ENCODE measurements around the gene KNG1.

KNG1 gene

DNA sequence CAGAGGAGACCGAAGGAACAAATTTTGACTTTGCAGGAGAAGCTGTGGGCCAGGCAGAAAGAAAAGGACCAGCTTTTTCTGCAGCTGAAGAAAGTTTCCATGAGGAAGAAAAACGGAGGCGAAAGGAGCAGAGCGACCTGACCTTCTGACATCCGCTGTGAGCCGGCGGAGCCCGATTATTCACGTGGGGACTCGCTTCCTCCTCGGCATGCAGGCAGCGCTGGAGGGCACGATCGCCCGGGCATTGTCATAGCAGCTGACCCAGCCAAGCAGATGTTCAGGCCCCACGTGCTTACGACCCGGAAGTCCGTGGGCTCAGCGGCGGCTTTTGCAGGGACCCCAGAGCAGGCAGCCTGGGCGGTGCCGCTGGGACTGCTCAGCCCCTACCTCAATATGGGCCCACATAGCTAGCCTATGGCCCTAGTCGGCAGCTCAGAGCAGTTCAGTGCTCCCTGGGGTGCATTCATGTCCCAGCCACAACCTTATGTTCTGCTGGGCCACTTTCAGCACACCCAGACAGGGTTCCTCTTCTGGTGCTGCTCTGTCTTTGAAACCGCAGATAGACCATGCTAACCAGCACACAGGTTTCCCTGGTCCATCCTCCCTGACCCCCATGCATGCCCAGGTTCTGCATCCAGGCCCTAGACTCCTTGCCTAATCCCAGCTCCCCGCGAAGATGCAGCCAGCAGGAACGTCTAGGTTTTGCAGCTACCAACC lies 55.7 kb downstream of the KNG1 start:
- peak; percentile 36 to 38 for DNase-seq (ENCODE audit: low read depth in 2 of 2)

DNA sequence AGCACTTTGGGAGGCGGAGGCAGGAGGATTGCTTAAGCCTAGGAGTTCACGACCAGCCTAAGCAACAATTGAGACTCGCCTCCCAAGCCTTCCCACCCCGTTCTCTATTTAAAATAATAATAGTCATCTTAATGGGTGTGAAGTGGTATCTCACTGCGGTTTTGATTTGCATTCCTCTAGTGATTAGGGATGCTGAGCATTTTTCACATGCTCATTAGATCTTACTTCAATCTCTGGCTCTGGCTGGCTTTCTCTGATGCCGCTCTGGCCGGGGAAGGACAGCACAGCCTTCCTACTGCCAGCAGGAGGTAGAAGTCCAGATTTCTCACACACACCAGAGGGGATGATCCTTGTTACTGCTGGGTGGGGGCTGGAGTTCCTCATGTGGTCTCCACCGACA lies 58.8 kb downstream of the KNG1 start:
- no peak for DNase-seq (ENCODE audit: low read depth in 2 of 2)

- no peak for DNase-seq (ENCODE audit: low read depth in 2 of 2)
Measured at GRCh38 chr3:186779204-186779603, 62.0 kb downstream of the KNG1 start.

- DNase-seq (ENCODE audit: low read depth in 2 of 2), result no peak
Measured at GRCh38 chr3:186782542-186783057, 65.4 kb downstream of the KNG1 start.

DNA sequence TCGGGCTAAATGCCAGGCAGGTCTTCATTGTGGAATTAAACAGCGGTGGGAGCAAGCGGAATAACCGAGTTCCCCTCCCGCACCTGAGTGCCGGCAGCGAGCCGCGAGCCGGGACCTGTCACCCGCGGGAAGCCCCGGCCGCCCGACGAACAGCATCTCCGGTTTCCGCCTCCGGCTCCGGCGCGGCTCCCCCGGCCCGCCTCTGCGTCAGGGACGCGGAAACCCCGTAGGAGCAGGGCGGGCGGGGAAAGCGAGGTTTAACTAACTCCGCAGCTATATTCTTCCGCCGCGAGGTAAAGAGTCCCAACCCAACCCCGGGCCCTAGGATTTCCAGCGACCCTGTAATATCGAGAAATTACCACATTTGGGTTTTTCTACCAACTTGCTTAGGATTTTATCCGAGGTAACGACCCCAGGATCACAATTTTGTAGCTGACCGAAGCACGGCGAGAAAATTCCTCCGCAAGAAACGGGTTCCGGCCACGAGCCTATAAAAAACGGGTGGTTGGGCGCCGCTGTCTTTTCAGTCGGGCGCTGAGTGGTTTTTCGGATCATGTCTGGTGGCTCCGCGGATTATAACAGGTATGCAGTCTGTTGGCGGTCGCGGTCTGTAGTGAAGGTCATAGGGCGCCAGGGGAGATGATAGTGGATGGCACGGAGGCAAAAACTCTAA lies 66.0 kb downstream of the KNG1 start, which contains the start of gene EIF4A2:
Gene EIF4A2, plus strand, starts transcription at position 520 of the 673 bp plus-strand sequence. Its CDS starts 34 bp downstream, at position 554.
- peak; percentile 80 to 82 for DNase-seq (ENCODE audit: low read depth in 2 of 2)

GRCh38 chr3:186783731-186784515 lies 66.8 kb downstream of the KNG1 start:
- DNase-seq (ENCODE audit: low read depth in 2 of 2), result peak; percentile 61 to 62

DNA sequence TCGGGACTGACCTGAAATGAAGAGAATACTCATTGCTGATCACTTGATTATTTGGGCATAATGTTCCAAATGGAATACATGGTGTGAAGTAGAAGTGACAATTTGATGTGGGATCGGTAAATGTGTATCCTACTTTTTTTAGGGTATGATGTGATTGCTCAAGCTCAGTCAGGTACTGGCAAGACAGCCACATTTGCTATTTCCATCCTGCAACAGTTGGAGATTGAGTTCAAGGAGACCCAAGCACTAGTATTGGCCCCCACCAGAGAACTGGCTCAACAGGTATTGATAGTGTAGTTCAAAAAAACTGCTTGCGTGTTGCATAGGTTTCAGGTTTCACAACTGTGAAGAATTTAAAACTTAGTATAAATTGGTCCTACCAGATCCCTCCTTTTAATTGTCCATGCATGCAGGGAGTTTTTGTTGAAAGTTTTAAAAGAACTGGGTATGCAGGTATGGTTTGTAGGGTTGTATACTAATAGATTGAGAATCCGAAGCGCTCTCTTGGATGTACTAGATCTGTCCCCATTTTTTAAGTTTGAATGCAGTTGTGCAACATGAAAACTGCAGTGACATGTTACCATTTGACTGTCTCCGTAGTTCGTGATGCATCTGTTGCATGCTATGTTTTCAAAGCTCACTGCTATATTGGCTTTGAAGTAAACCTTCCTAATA lies 67.8 kb downstream of the KNG1 start:
- no peak for DNase-seq (ENCODE audit: low read depth in 2 of 2)

GRCh38 chr3:186785495-186786018 lies 68.4 kb downstream of the KNG1 start:
- DNase-seq (ENCODE audit: low read depth in 2 of 2), result no peak

DNA sequence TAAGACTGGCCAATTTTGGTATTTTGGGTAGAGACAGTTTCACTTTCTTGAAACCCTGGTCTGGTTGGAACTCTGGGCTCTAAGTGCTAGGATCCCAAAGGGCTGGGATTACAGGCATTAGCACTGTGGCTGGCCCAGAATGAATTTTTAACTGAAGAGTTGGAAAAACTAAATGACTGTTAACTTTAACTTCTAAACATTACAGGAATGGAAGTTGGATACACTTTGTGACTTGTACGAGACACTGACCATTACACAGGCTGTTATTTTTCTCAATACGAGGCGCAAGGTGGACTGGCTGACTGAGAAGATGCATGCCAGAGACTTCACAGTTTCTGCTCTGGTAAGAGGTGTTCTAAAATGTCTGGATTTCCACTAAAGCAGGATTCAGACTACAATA lies 69.8 kb downstream of the KNG1 start:
- no peak for DNase-seq (ENCODE audit: low read depth in 2 of 2)

- no peak for DNase-seq (ENCODE audit: low read depth in 2 of 2)
Measured at GRCh38 chr3:186787642-186788481, 70.7 kb downstream of the KNG1 start.

DNA sequence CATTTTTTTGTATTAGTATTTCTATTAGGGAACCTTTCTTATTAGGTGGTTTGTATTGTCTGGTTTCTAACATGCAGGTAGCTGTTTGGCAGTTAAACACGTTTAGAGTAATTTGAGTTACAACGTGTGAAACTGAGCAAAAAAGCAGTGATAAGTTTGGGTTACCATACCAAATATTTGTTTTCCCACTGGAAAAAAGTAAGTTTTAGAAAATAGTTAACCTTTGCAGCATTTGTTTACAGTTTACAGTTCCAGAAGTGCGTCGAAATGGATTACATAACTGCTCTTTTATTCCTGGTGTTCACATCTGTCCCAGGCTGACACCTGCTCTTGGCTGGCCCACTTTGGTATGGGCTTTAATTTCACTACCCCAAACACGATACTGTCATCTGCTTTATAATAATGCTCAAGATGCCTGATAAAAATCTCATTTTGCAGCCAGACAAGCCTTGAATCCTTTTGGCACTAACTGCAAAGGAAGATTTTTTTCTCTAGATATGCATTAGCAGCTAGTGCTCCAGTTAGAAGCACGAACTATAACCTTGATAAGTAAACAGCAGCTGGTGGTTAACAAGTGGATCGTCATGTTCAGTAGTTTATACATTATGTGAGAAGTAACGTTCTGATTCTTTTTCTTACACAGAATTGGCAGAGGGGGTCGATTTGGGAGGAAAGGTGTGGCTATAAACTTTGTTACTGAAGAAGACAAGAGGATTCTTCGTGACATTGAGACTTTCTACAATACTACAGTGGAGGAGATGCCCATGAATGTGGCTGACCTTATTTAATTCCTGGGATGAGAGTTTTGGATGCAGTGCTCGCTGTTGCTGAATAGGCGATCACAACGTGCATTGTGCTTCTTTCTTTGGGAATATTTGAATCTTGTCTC lies 71.6 kb downstream of the KNG1 start:
- DNase-seq (ENCODE audit: low read depth in 2 of 2), result no peak

DNA sequence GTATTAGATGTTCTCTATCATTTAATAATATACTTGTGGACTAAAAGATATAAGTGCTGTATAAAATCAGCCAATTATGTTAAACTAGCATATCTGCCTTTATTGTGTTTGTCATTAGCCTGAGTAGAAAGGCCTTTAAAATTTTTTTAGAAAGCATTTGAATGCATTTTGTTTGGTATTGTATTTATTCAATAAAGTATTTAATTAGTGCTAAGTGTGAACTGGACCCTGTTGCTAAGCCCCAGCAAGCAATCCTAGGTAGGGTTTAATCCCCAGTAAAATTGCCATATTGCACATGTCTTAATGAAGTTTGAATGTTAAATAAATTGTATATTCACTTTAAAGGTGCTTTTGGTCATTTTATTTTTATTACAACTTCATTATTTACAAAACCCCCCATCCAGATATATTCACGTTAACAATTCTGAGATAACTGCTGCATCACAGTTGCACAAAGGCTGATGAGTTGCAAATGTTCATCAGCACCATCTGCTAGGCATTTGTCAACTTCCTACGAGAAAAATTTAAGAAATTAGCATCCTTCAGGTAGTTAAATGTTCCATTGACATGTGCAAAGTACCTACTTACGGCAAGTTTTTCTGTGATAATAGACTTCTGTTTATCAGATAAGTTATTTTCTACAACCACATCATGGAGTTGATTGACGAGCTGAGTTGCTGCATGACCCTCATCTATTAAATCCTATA lies 72.5 kb downstream of the KNG1 start:
- no peak for DNase-seq (ENCODE audit: low read depth in 2 of 2)

DNA sequence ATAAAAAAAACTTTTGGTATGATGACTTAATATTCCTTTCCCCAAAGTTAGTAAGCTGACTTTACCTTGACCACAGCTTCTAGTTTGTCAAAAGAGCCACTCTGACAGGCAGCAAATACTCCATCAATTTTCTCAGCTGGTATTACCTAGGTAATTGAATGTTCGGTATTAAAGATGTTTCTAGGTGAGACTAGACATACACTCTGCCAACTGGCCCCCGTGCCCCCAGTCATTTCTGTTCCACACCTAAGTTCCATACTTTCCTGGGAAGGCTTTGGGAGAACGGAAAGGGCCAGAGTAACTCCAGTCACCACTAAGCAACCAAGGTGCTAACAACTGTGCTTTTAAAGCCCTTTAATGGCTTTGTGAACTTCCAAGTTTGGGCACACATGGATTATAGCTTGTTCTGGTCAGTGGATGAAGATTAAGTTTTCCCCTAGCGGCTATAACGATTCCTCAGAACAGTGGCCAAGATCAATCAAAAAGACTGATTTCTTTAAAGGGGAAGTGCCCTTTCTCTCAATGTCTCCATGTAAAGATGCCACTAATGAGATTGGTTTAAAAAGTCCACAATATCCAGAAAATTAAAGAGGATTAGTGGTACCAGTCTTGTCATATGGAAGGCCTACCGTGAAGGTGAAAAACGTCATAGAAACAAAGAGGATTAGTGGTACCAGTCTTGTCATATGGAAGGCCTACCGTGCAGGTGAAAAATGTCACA lies 73.3 kb downstream of the KNG1 start:
- no peak for DNase-seq (ENCODE audit: low read depth in 2 of 2)
